ENCODE data around the gene PEAK1. TPM values are rescaled to one million over a fixed set of nuclear protein-coding genes. Genes with fewer than 3 reads are reported as not detected.
"Not testable (repeated sequence)": the region's sequence is repeated elsewhere in the genome, so short reads cannot be mapped to it uniquely, and the experiment has no call there.

PEAK1 gene
- total RNA-seq, 6 donors from 2014 or later, result 82.8 to 142 (median 90.1) TPM

DNA sequence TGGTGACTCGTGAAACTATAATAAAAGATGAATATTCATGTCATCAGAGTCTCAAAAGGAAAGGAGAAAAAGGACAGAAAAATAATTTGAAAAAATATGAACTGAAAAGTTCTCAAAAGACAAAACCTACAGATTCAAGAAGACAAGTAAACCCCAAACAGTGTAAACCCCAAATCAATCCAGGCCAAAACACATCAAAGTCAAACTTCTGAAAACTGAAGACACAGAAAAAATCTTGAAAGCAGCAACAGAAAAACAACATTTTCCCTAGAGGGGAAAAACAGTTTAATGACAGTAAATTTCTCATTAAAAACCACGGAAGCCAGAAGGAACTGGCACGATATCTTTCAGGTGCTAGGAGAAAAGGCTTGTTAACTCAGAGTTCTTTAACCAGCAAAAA, 143.8 kb downstream of the PEAK1 start:
- Histone ChIP-seq H3K27ac (no peak overlapping the region), H3K4me3 (no peak overlapping the region), H3K4me1 (no peaks in the 10 kb centered on the region), H3K36me3 (no peaks in the 10 kb centered on the region), H3K9me3 (no peaks in the 10 kb centered on the region), H3K27me3 (no peaks in the 10 kb centered on the region)
- DNase-seq (no peak), ATAC-seq (ENCODE audit: low FRiP score in 2 of 2) (no peak)
- TF ChIP-seq POLR2AphosphoS5 (IDR thresholded peaks at IDR 0.05) (no peak), POLR2A (IDR thresholded peaks at IDR 0.05) (no peak), EP300 (IDR thresholded peaks at IDR 0.05) (no peak)
- TF ChIP-seq, protein P1, sequence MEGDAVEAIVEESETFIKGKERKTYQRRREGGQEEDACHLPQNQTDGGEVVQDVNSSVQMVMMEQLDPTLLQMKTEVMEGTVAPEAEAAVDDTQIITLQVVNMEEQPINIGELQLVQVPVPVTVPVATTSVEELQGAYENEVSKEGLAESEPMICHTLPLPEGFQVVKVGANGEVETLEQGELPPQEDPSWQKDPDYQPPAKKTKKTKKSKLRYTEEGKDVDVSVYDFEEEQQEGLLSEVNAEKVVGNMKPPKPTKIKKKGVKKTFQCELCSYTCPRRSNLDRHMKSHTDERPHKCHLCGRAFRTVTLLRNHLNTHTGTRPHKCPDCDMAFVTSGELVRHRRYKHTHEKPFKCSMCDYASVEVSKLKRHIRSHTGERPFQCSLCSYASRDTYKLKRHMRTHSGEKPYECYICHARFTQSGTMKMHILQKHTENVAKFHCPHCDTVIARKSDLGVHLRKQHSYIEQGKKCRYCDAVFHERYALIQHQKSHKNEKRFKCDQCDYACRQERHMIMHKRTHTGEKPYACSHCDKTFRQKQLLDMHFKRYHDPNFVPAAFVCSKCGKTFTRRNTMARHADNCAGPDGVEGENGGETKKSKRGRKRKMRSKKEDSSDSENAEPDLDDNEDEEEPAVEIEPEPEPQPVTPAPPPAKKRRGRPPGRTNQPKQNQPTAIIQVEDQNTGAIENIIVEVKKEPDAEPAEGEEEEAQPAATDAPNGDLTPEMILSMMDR (IDR thresholded peaks at IDR 0.05), result no peak
- WGBS, 2 donors, result 74 to 80% methylated on average over 3 of the region's 3 CpGs

DNA sequence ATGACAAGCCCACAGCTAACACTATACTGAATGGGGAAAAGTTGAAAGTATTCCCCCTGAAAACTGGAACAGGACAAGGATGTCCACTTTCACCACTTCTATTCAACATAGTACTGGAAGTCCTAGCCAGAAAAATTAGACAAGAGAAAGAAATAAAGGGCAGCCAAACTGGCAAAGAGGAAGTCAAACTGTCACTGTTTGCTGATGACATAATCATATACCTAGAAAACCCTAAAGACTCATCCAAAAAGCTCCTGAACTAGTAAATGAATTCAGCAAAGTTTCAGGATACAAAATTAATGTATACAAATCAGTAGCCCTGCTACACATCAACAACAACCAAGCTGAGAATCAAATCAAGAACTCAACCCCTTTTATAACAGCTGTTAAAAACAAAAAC, 146.8 kb downstream of the PEAK1 start:
- H3K36me3 ChIP-seq; H3K9me3 ChIP-seq; ATAC-seq (ENCODE audit: low FRiP score in 2 of 2); H3K27ac ChIP-seq; H3K4me1 ChIP-seq; H3K27me3 ChIP-seq; H3K4me3 ChIP-seq; DNase-seq: not testable (repeated sequence)

GRCh38 chr15:77266708-77267386, 153.1 kb downstream of the PEAK1 start:
- H3K27ac ChIP-seq, result no peak overlapping the region
- no peaks in the 10 kb centered on the region for H3K36me3 ChIP-seq
- H3K27me3 ChIP-seq, result no peaks in the 10 kb centered on the region
- no peak overlapping the region for H3K4me3 ChIP-seq
- DNase-seq (no peak), ATAC-seq (ENCODE audit: low FRiP score in 2 of 2) (no peak)
- 91 to 94% methylated on average over 3 to 5 of the region's 5 CpGs for WGBS, 2 donors
- H3K4me1 ChIP-seq, result no peaks in the 10 kb centered on the region
- TF ChIP-seq, protein P1 (IDR thresholded peaks at IDR 0.05), result no peak
- no peak for TF ChIP-seq EP300 (IDR thresholded peaks at IDR 0.05)
- TF ChIP-seq POLR2A (IDR thresholded peaks at IDR 0.05), result no peak
- no peak for TF ChIP-seq POLR2AphosphoS5 (IDR thresholded peaks at IDR 0.05)
- no peaks in the 10 kb centered on the region for H3K9me3 ChIP-seq

DNA sequence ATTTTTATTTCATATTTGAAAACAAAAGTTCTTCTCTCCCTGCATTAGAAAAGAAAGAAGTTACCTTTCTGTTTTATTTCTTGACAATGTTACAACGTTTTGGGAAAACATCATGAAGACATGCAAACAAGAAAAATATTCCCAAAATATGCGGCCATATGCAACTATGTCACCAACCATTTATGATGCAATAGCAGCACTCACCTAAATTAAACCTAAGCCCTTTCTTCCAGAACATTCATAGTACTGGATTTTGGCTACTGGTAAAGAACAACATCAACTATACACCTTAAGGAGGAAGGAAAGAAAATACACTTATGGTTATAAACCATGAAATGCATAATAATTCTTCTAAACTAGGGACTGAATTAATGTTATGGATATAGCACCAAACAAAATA, 164.5 kb downstream of the PEAK1 start:
- H3K4me1 ChIP-seq, result peaks cover 0 to 5% (median 0%) of the 10 kb centered on the region in 4 donors
- WGBS, 2 donors, result 92% methylated on average over 2 of the region's 2 CpGs
- ATAC-seq (ENCODE audit: low FRiP score in 2 of 2) (no peak), DNase-seq (no peak)
- no peaks in the 10 kb centered on the region for H3K9me3 ChIP-seq
- peaks cover 0 to 15% (median 5%) of the 10 kb centered on the region in 4 donors for H3K36me3 ChIP-seq
- H3K4me3 ChIP-seq, result no peak overlapping the region
- no peaks in the 10 kb centered on the region for H3K27me3 ChIP-seq
- no peak overlapping the region for H3K27ac ChIP-seq
- TF ChIP-seq POLR2A (IDR thresholded peaks at IDR 0.05) (no peak), EP300 (IDR thresholded peaks at IDR 0.05) (no peak), POLR2AphosphoS5 (IDR thresholded peaks at IDR 0.05) (no peak)
- TF ChIP-seq, protein P1 (IDR thresholded peaks at IDR 0.05), result no peak

DNA sequence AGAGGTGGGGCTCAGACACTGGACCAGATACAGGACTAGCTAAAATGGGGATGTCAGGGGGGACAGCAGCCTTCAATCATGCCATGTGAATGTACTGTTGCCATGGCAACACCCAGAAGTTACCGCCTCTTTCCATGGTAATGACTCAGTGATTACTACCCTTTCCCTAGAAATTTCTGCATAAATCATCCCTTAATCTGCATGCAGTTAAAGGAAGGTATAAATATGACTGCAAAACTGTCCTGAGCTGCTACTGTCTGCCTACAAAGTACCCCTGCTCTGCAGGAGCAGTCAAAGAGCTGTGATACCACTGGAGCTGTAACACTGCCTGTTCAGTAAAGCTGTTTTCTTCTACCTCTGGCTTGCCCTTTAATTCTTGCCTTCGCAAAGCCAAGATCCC, 168.2 kb downstream of the PEAK1 start:
- Histone ChIP-seq H3K4me3 (no peak overlapping the region), H3K4me1 (no peaks in the 10 kb centered on the region), H3K27me3 (no peaks in the 10 kb centered on the region), H3K36me3 (peaks cover 0 to 35% (median 5%) of the 10 kb centered on the region in 4 donors), H3K9me3 (no peaks in the 10 kb centered on the region), H3K27ac (no peak overlapping the region)
- ATAC-seq (ENCODE audit: low FRiP score in 2 of 2) (no peak), DNase-seq (no peak)
- TF ChIP-seq POLR2AphosphoS5 (IDR thresholded peaks at IDR 0.05), result no peak
- TF ChIP-seq EP300 (IDR thresholded peaks at IDR 0.05), result no peak
- no peak for TF ChIP-seq POLR2A (IDR thresholded peaks at IDR 0.05)
- TF ChIP-seq, protein P1 (IDR thresholded peaks at IDR 0.05), result no peak
- WGBS, 2 donors, result 92 to 100% methylated on average over 2 of the region's 2 CpGs
